HEK293 (cell line): ENCODE results near the gene B4GALT7.
A peak's percentile ranks its signal among the peaks of the same experiment; 100 is the strongest.

Experiments used
- HOXC10 ChIP-seq: sonication (generic); formaldehyde crosslinking; IDR thresholded peaks from 2 replicates; pipeline ENCODE4 v1.8.1; 2023; ENCODE audit warnings: mild to moderate bottlenecking, missing genetic modification reagents
- KLF7 ChIP-seq: fragments of 450-650 bp; formaldehyde crosslinking; IDR thresholded peaks from 2 replicates; pipeline ENCODE4 v1.5.1; 2016; ENCODE audit warnings: missing biosample characterization, missing genetic modification characterization, borderline replicate concordance
- KLF9 ChIP-seq: fragments of 450-650 bp; formaldehyde crosslinking; IDR thresholded peaks from 2 replicates; pipeline ENCODE4 v1.5.1; 2016; ENCODE audit warnings: missing biosample characterization, missing genetic modification characterization, low read depth
- MEIS1 ChIP-seq: sonication (generic); formaldehyde crosslinking; IDR thresholded peaks from 2 replicates; pipeline ENCODE4 v1.8.1; 2022; ENCODE audit warnings: missing genetic modification reagents, mild to moderate bottlenecking, borderline replicate concordance
- REPIN1 ChIP-seq: fragments of 450-650 bp; formaldehyde crosslinking; IDR thresholded peaks from 2 replicates; pipeline ENCODE4 v1.5.1; 2017; ENCODE audit warnings: missing biosample characterization, missing genetic modification characterization, low read depth
- SALL2 ChIP-seq: fragments of 450-650 bp; formaldehyde crosslinking; IDR thresholded peaks from 2 replicates; pipeline ENCODE4 v1.5.0; 2017; ENCODE audit warnings: missing biosample characterization, mild to moderate bottlenecking, missing genetic modification characterization, borderline replicate concordance
- SP2 ChIP-seq: fragments of 450-650 bp; formaldehyde crosslinking; IDR thresholded peaks from 2 replicates; pipeline ENCODE4 v1.5.1; 2016; ENCODE audit warnings: missing biosample characterization, missing genetic modification characterization
- SP3 ChIP-seq: fragments of 450-650 bp; formaldehyde crosslinking; IDR thresholded peaks from 2 replicates; pipeline ENCODE4 v1.5.1; 2016; ENCODE audit warnings: missing biosample characterization, missing genetic modification characterization
- SP7 ChIP-seq: fragments of 450-650 bp; formaldehyde crosslinking; IDR thresholded peaks from 2 replicates; pipeline ENCODE4 v1.5.1; 2016; ENCODE audit warnings: missing biosample characterization, missing genetic modification characterization
- WT1 ChIP-seq: fragments of 450-650 bp; formaldehyde crosslinking; IDR thresholded peaks from 2 replicates; pipeline ENCODE4 v1.5.1; 2016; ENCODE audit warnings: missing biosample characterization, missing genetic modification characterization
- YY2 ChIP-seq: fragments of 450-650 bp; formaldehyde crosslinking; IDR thresholded peaks from 2 replicates; pipeline ENCODE4 v1.5.1; 2016; ENCODE audit warnings: missing biosample characterization, missing genetic modification characterization
- ZBTB1 ChIP-seq: fragments of 450-650 bp; formaldehyde crosslinking; IDR thresholded peaks from 2 replicates; pipeline ENCODE4 v1.5.1; 2016; ENCODE audit warnings: missing biosample characterization, missing genetic modification characterization
- ZBTB7A ChIP-seq: fragments of 450-650 bp; formaldehyde crosslinking; IDR thresholded peaks from 2 replicates; pipeline ENCODE4 v1.5.1; 2016; ENCODE audit warnings: low read depth, missing biosample characterization, missing genetic modification characterization
- ZFHX2 ChIP-seq: fragments of 450-650 bp; formaldehyde crosslinking; conservative IDR thresholded peaks from 2 replicates; pipeline ENCODE4 v1.5.1; 2016; ENCODE audit warnings: missing biosample characterization, missing genetic modification characterization
- ZNF155 ChIP-seq: fragments of 450-650 bp; formaldehyde crosslinking; IDR thresholded peaks from 2 replicates; pipeline ENCODE4 v1.5.1; 2016; ENCODE audit warnings: missing biosample characterization, missing genetic modification characterization
- ZNF211 ChIP-seq: fragments of 450-650 bp; formaldehyde crosslinking; IDR thresholded peaks from 2 replicates; pipeline ENCODE4 v1.5.1; 2016; ENCODE audit warnings: low read depth, missing biosample characterization, missing genetic modification characterization
- ZNF23 ChIP-seq: fragments of 450-650 bp; formaldehyde crosslinking; IDR thresholded peaks from 2 replicates; pipeline ENCODE4 v1.5.1; 2016; ENCODE audit warnings: missing biosample characterization, missing genetic modification characterization, borderline replicate concordance
- ZNF302 ChIP-seq: fragments of 450-650 bp; formaldehyde crosslinking; IDR thresholded peaks from 2 replicates; pipeline ENCODE4 v1.5.1; 2016; ENCODE audit warnings: missing biosample characterization, missing genetic modification characterization, low read depth
- ZNF335 ChIP-seq: fragments of 450-650 bp; formaldehyde crosslinking; conservative IDR thresholded peaks from 2 replicates; pipeline ENCODE4 v1.5.1; 2016; ENCODE audit warnings: missing biosample characterization, missing genetic modification characterization
- ZNF37A ChIP-seq: fragments of 450-650 bp; IDR thresholded peaks from 2 replicates; pipeline ENCODE4 v1.5.1; 2018; ENCODE audit warnings: missing biosample characterization, missing genetic modification characterization
- ZNF391 ChIP-seq: fragments of 450-650 bp; formaldehyde crosslinking; IDR thresholded peaks from 2 replicates; pipeline ENCODE4 v1.5.1; 2016; ENCODE audit warnings: low read depth, missing biosample characterization, missing genetic modification characterization, borderline replicate concordance
- ZNF488 ChIP-seq: fragments of 450-650 bp; formaldehyde crosslinking; IDR thresholded peaks from 2 replicates; pipeline ENCODE4 v1.5.1; 2016; ENCODE audit warnings: missing biosample characterization, missing genetic modification characterization
- ZNF510 ChIP-seq: fragments of 450-650 bp; formaldehyde crosslinking; IDR thresholded peaks from 2 replicates; pipeline ENCODE4 v1.5.1; 2018; ENCODE audit warnings: mild to moderate bottlenecking, missing genetic modification characterization, missing biosample characterization; ENCODE audit not compliant: insufficient replicate concordance
- ZNF549 ChIP-seq: fragments of 450-650 bp; IDR thresholded peaks from 2 replicates; pipeline ENCODE4 v1.5.1; 2018; ENCODE audit warnings: missing biosample characterization, missing genetic modification characterization, mild to moderate bottlenecking, inconsistent platforms, moderate library complexity
- ZNF571 ChIP-seq: fragments of 450-650 bp; formaldehyde crosslinking; IDR thresholded peaks from 2 replicates; pipeline ENCODE4 v1.5.0; 2017; ENCODE audit warnings: missing biosample characterization, missing genetic modification characterization
- ZNF610 ChIP-seq: fragments of 450-650 bp; formaldehyde crosslinking; IDR thresholded peaks from 2 replicates; pipeline ENCODE4 v1.5.1; 2016; ENCODE audit warnings: missing biosample characterization, missing genetic modification characterization, borderline replicate concordance
- ZNF621 ChIP-seq: fragments of 450-650 bp; formaldehyde crosslinking; IDR thresholded peaks from 2 replicates; pipeline ENCODE4 v1.5.1; 2017; ENCODE audit warnings: missing biosample characterization, missing genetic modification characterization
- ZNF701 ChIP-seq: fragments of 450-650 bp; formaldehyde crosslinking; IDR thresholded peaks from 2 replicates; pipeline ENCODE4 v1.5.1; 2016; ENCODE audit warnings: missing biosample characterization, missing genetic modification characterization
- ZNF830 ChIP-seq: fragments of 450-650 bp; IDR thresholded peaks from 2 replicates; pipeline ENCODE4 v1.5.0; 2018; ENCODE audit warnings: missing biosample characterization, missing genetic modification characterization, low read depth, mild to moderate bottlenecking, moderate library complexity
- ZNF843 ChIP-seq: fragments of 450-650 bp; formaldehyde crosslinking; IDR thresholded peaks from 2 replicates; pipeline ENCODE4 v1.5.1; 2016; ENCODE audit warnings: missing biosample characterization, missing genetic modification characterization
- TF ChIP-seq, protein P1 (sequence below): fragments of 450-650 bp; formaldehyde crosslinking; IDR thresholded peaks from 2 replicates; pipeline ENCODE4 v1.5.1; 2016; ENCODE audit warnings: missing biosample characterization, missing genetic modification characterization
- TF ChIP-seq, protein P2 (sequence below): sonication (generic); formaldehyde crosslinking; IDR thresholded peaks from 2 replicates; pipeline ENCODE4 v1.8.1; 2022; ENCODE audit warnings: mild to moderate bottlenecking, moderate library complexity, missing genetic modification reagents
- TF ChIP-seq, protein P3 (sequence below): fragments of 450-650 bp; formaldehyde crosslinking; optimal IDR thresholded peaks from 2 replicates; pipeline ENCODE3; 2016; ENCODE audit warnings: missing biosample characterization, mild to moderate bottlenecking, missing genetic modification characterization
- TF ChIP-seq, protein P4 (sequence below): fragments of 450-650 bp; formaldehyde crosslinking; IDR thresholded peaks from 2 replicates; pipeline ENCODE4 v1.5.1; 2017; ENCODE audit warnings: missing biosample characterization, missing genetic modification characterization

The B4GALT7 gene

GRCh38 chr5:177592010-177592834 is 7.7 kb upstream of the B4GALT7 start, which contains the start of gene TMED9 (continued):
- TF ChIP-seq ZNF510 (tag by site-specific recombination) (no peak), ZNF488 (tag by site-specific recombination) (no peak), ZNF391 (tag by site-specific recombination) (peak; percentile 73; the same call in 1 of the 2 replicates), ZNF155 (tag by site-specific recombination) (no peak), ZBTB7A (0 out of 2 replicates have a peak, but pooled peaks have one; percentile 37), ZNF211 (no peak), MEIS1 (CRISPR knock-in tag) (no peak), SP3 (tag by site-specific recombination) (peak; percentile 43), SP7 (tag by site-specific recombination) (no peak), ZNF549 (no peak), HOXC10 (CRISPR knock-in tag) (no peak), SP2 (tag by site-specific recombination) (peak; percentile 54), ZNF843 (no peak; the same call in 1 of the 2 replicates), SALL2 (tag by site-specific recombination) (no peak), KLF7 (tag by site-specific recombination) (0 out of 2 replicates have a peak, but pooled peaks have one; percentile 15), ZBTB1 (tag by site-specific recombination) (no peak), ZNF23 (tag by site-specific recombination) (no peak), ZNF571 (tag by site-specific recombination) (no peak), ZNF37A (no peak), KLF9 (tag by site-specific recombination) (peak; percentile 70; the same call in 1 of the 2 replicates), ZNF830 (tag by site-specific recombination) (no peak), ZNF610 (0 out of 2 replicates have a peak, but pooled peaks have one; percentile 6), REPIN1 (tag by site-specific recombination) (no peak), YY2 (tag by site-specific recombination) (peak; percentile 76), ZNF701 (tag by site-specific recombination) (no peak), ZFHX2 (tag by site-specific recombination) (peak; percentile 87), ZNF621 (tag by site-specific recombination) (no peak), WT1 (no peak), ZNF302 (tag by site-specific recombination) (no peak), ZNF335 (tag by site-specific recombination) (peak; percentile 86)
- TF ChIP-seq, protein P1, sequence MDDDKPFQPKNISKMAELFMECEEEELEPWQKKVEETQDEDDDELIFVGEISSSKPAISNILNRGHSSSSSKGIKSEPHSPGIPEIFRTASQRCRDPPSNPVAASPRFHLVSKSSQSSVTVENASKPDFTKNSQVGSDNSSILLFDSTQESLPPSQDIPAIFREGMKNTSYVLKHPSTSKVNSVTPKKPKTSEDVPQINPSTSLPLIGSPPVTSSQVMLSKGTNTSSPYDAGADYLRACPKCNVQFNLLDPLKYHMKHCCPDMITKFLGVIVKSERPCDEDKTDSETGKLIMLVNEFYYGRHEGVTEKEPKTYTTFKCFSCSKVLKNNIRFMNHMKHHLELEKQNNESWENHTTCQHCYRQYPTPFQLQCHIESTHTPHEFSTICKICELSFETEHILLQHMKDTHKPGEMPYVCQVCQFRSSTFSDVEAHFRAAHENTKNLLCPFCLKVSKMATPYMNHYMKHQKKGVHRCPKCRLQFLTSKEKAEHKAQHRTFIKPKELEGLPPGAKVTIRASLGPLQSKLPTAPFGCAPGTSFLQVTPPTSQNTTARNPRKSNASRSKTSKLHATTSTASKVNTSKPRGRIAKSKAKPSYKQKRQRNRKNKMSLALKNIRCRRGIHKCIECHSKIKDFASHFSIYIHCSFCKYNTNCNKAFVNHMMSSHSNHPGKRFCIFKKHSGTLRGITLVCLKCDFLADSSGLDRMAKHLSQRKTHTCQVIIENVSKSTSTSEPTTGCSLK (tag by site-specific recombination), result no peak
- TF ChIP-seq, protein P2, sequence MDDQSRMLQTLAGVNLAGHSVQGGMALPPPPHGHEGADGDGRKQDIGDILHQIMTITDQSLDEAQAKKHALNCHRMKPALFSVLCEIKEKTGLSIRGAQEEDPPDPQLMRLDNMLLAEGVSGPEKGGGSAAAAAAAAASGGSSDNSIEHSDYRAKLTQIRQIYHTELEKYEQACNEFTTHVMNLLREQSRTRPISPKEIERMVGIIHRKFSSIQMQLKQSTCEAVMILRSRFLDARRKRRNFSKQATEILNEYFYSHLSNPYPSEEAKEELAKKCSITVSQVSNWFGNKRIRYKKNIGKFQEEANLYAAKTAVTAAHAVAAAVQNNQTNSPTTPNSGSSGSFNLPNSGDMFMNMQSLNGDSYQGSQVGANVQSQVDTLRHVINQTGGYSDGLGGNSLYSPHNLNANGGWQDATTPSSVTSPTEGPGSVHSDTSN (CRISPR knock-in tag), result peak; percentile 72; the same call in 1 of the 2 replicates
- TF ChIP-seq, protein P3, sequence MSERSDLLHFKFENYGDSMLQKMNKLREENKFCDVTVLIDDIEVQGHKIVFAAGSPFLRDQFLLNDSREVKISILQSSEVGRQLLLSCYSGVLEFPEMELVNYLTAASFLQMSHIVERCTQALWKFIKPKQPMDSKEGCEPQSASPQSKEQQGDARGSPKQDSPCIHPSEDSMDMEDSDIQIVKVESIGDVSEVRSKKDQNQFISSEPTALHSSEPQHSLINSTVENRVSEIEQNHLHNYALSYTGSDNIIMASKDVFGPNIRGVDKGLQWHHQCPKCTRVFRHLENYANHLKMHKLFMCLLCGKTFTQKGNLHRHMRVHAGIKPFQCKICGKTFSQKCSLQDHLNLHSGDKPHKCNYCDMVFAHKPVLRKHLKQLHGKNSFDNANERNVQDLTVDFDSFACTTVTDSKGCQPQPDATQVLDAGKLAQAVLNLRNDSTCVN (tag by site-specific recombination), result peak; percentile 88
- TF ChIP-seq, protein P4, sequence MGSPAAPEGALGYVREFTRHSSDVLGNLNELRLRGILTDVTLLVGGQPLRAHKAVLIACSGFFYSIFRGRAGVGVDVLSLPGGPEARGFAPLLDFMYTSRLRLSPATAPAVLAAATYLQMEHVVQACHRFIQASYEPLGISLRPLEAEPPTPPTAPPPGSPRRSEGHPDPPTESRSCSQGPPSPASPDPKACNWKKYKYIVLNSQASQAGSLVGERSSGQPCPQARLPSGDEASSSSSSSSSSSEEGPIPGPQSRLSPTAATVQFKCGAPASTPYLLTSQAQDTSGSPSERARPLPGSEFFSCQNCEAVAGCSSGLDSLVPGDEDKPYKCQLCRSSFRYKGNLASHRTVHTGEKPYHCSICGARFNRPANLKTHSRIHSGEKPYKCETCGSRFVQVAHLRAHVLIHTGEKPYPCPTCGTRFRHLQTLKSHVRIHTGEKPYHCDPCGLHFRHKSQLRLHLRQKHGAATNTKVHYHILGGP, result no peak
